Measurements from ENCODE around the gene RGS3.

DNA sequence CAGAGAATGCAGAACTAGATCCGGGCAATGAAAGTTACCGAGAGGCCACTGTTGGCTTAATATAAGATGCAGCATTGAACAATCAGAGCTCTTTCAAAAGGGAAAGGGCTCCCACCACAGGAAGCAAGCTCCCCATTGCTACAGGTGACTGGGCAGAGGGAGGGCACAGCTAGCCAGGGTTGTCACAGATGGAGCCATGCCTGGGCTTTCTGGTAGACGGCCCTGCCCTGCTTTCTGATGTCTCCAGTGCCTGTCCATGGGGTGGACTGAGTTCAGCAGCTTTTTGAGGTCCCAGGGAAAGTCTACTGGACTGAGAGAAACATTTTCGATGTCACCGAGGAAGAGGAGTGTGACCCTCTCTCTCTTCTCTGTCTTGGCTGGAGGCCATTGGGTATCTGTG lies 14.1 kb downstream of the RGS3 start:
- TF ChIP-seq, protein P1, sequence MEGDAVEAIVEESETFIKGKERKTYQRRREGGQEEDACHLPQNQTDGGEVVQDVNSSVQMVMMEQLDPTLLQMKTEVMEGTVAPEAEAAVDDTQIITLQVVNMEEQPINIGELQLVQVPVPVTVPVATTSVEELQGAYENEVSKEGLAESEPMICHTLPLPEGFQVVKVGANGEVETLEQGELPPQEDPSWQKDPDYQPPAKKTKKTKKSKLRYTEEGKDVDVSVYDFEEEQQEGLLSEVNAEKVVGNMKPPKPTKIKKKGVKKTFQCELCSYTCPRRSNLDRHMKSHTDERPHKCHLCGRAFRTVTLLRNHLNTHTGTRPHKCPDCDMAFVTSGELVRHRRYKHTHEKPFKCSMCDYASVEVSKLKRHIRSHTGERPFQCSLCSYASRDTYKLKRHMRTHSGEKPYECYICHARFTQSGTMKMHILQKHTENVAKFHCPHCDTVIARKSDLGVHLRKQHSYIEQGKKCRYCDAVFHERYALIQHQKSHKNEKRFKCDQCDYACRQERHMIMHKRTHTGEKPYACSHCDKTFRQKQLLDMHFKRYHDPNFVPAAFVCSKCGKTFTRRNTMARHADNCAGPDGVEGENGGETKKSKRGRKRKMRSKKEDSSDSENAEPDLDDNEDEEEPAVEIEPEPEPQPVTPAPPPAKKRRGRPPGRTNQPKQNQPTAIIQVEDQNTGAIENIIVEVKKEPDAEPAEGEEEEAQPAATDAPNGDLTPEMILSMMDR (IDR thresholded peaks at IDR 0.05), result no peak
- no peak for TF ChIP-seq POLR2A (IDR thresholded peaks at IDR 0.05)
